Activated naive CD8-positive, alpha-beta T cell treated with anti-CD3 and anti-CD28 coated beads for 36 hours (primary cell): Measurements from ENCODE around the gene LNX1. TPM values are rescaled to one million over a fixed set of nuclear protein-coding genes. Genes with fewer than 3 reads are reported as not detected.

ENCODE experiments used
- DNase-seq: peaks from one replicate; pipeline ENCODE4 v3.0.0; 2021
- H3K27ac Mint-ChIP-seq: one replicate; pipeline ENCODE4 v1.8.0; 2022; ENCODE audit warnings: mild to moderate bottlenecking, moderate library complexity, mixed read lengths
- H3K27me3 Mint-ChIP-seq: one replicate; pipeline ENCODE4 v1.8.0; 2022; ENCODE audit warnings: mild to moderate bottlenecking, mixed read lengths
- H3K36me3 Mint-ChIP-seq: one replicate; pipeline ENCODE4 v1.8.0; 2021; ENCODE audit warnings: mild to moderate bottlenecking, mixed read lengths
- H3K4me1 Mint-ChIP-seq: one replicate; pipeline ENCODE4 v1.8.0; 2021; ENCODE audit warnings: mixed read lengths
- H3K4me3 Mint-ChIP-seq: one replicate; pipeline ENCODE4 v1.8.0; 2022; ENCODE audit warnings: mild to moderate bottlenecking, moderate library complexity, mixed read lengths
- H3K9me3 Mint-ChIP-seq: one replicate; pipeline ENCODE4 v1.8.0; 2022; ENCODE audit warnings: mixed read lengths
- total RNA-seq, 2 experiments: library from RNA; stranded (reverse); gene quantifications; one replicate each; pipeline ENCODE4 v1.2.3, GENCODE V29; 2021

LNX1 gene
- total RNA-seq, 2 experiments from 2014 or later, result not detected

GRCh38 chr4:53515076-53515475 lies 76.2 kb downstream of the LNX1 start:
- H3K36me3 Mint-ChIP-seq, result no peaks in the 10 kb centered on the region
- no peak overlapping the region for H3K4me3 Mint-ChIP-seq
- H3K27ac Mint-ChIP-seq, result no peak overlapping the region
- no peaks in the 10 kb centered on the region for H3K4me1 Mint-ChIP-seq
- peaks cover 12% of the 10 kb centered on the region for H3K27me3 Mint-ChIP-seq
- no peaks in the 10 kb centered on the region for H3K9me3 Mint-ChIP-seq
- no peak for DNase-seq

- H3K27ac Mint-ChIP-seq, result no peak overlapping the region
- H3K36me3 Mint-ChIP-seq, result no peaks in the 10 kb centered on the region
- peaks cover 10% of the 10 kb centered on the region for H3K27me3 Mint-ChIP-seq
- H3K9me3 Mint-ChIP-seq, result no peaks in the 10 kb centered on the region
- no peak overlapping the region for H3K4me3 Mint-ChIP-seq
- no peaks in the 10 kb centered on the region for H3K4me1 Mint-ChIP-seq
- DNase-seq, result no peak
Observed at GRCh38 chr4:53514509-53514908, 76.8 kb downstream of the LNX1 start.

- Mint-ChIP-seq H3K27me3 (peaks cover 10% of the 10 kb centered on the region), H3K9me3 (no peaks in the 10 kb centered on the region), H3K27ac (no peak overlapping the region), H3K4me3 (no peak overlapping the region), H3K36me3 (no peaks in the 10 kb centered on the region), H3K4me1 (no peaks in the 10 kb centered on the region)
- DNase-seq, result no peak
Observed at GRCh38 chr4:53512608-53513007, 78.7 kb downstream of the LNX1 start.

- H3K9me3 Mint-ChIP-seq, result no peaks in the 10 kb centered on the region
- no peaks in the 10 kb centered on the region for H3K36me3 Mint-ChIP-seq
- no peak for DNase-seq
- peaks cover 10% of the 10 kb centered on the region for H3K27me3 Mint-ChIP-seq
- no peaks in the 10 kb centered on the region for H3K4me1 Mint-ChIP-seq
- no peak overlapping the region for H3K4me3 Mint-ChIP-seq
- H3K27ac Mint-ChIP-seq, result no peak overlapping the region
Observed at GRCh38 chr4:53511014-53511413, 80.3 kb downstream of the LNX1 start.

GRCh38 chr4:53510321-53510720 lies 81.0 kb downstream of the LNX1 start:
- no peak for DNase-seq
- Mint-ChIP-seq H3K4me1 (no peaks in the 10 kb centered on the region), H3K9me3 (no peaks in the 10 kb centered on the region), H3K4me3 (no peak overlapping the region), H3K27ac (no peak overlapping the region), H3K36me3 (no peaks in the 10 kb centered on the region), H3K27me3 (peaks cover 10% of the 10 kb centered on the region)

- no peaks in the 10 kb centered on the region for H3K4me1 Mint-ChIP-seq
- no peak for DNase-seq
- no peaks in the 10 kb centered on the region for H3K36me3 Mint-ChIP-seq
- H3K9me3 Mint-ChIP-seq, result no peaks in the 10 kb centered on the region
- no peak overlapping the region for H3K27ac Mint-ChIP-seq
- H3K27me3 Mint-ChIP-seq, result peaks cover 10% of the 10 kb centered on the region
- no peak overlapping the region for H3K4me3 Mint-ChIP-seq
Observed at GRCh38 chr4:53508446-53508845, 82.8 kb downstream of the LNX1 start.

GRCh38 chr4:53507671-53508286 lies 83.5 kb downstream of the LNX1 start:
- no peak for DNase-seq
- no peaks in the 10 kb centered on the region for H3K9me3 Mint-ChIP-seq
- H3K27ac Mint-ChIP-seq, result no peak overlapping the region
- no peaks in the 10 kb centered on the region for H3K4me1 Mint-ChIP-seq
- H3K27me3 Mint-ChIP-seq, result peaks cover 9% of the 10 kb centered on the region
- H3K36me3 Mint-ChIP-seq, result no peaks in the 10 kb centered on the region
- no peak overlapping the region for H3K4me3 Mint-ChIP-seq

GRCh38 chr4:53507058-53507457 lies 84.2 kb downstream of the LNX1 start:
- Mint-ChIP-seq H3K27ac (no peak overlapping the region), H3K4me3 (no peak overlapping the region), H3K9me3 (no peaks in the 10 kb centered on the region), H3K4me1 (no peaks in the 10 kb centered on the region), H3K27me3 (peaks cover 10% of the 10 kb centered on the region), H3K36me3 (no peaks in the 10 kb centered on the region)
- no peak for DNase-seq

GRCh38 chr4:53505947-53506346 lies 85.3 kb downstream of the LNX1 start:
- Mint-ChIP-seq H3K4me1 (no peaks in the 10 kb centered on the region), H3K9me3 (no peaks in the 10 kb centered on the region), H3K27me3 (peaks cover 5% of the 10 kb centered on the region), H3K27ac (no peak overlapping the region), H3K4me3 (no peak overlapping the region), H3K36me3 (no peaks in the 10 kb centered on the region)
- no peak for DNase-seq

GRCh38 chr4:53502094-53502493 lies 89.2 kb downstream of the LNX1 start:
- Mint-ChIP-seq H3K4me1 (no peaks in the 10 kb centered on the region), H3K4me3 (no peak overlapping the region), H3K27me3 (peaks cover 5% of the 10 kb centered on the region), H3K27ac (no peak overlapping the region), H3K9me3 (no peaks in the 10 kb centered on the region), H3K36me3 (no peaks in the 10 kb centered on the region)
- no peak for DNase-seq

- no peaks in the 10 kb centered on the region for H3K36me3 Mint-ChIP-seq
- no peaks in the 10 kb centered on the region for H3K9me3 Mint-ChIP-seq
- peaks cover 5% of the 10 kb centered on the region for H3K27me3 Mint-ChIP-seq
- no peak for DNase-seq
- no peak overlapping the region for H3K4me3 Mint-ChIP-seq
- H3K4me1 Mint-ChIP-seq, result no peaks in the 10 kb centered on the region
- no peak overlapping the region for H3K27ac Mint-ChIP-seq
Observed at GRCh38 chr4:53501561-53501960, 89.7 kb downstream of the LNX1 start.

GRCh38 chr4:53500546-53500945 lies 90.7 kb downstream of the LNX1 start:
- no peaks in the 10 kb centered on the region for H3K36me3 Mint-ChIP-seq
- H3K9me3 Mint-ChIP-seq, result no peaks in the 10 kb centered on the region
- no peak for DNase-seq
- H3K4me3 Mint-ChIP-seq, result no peak overlapping the region
- no peaks in the 10 kb centered on the region for H3K4me1 Mint-ChIP-seq
- peaks cover 5% of the 10 kb centered on the region for H3K27me3 Mint-ChIP-seq
- no peak overlapping the region for H3K27ac Mint-ChIP-seq

- no peaks in the 10 kb centered on the region for H3K36me3 Mint-ChIP-seq
- no peaks in the 10 kb centered on the region for H3K9me3 Mint-ChIP-seq
- DNase-seq, result no peak
- no peak overlapping the region for H3K27ac Mint-ChIP-seq
- H3K4me3 Mint-ChIP-seq, result no peak overlapping the region
- peaks cover 5% of the 10 kb centered on the region for H3K27me3 Mint-ChIP-seq
- H3K4me1 Mint-ChIP-seq, result no peaks in the 10 kb centered on the region
Observed at GRCh38 chr4:53499791-53500190, 91.5 kb downstream of the LNX1 start.

GRCh38 chr4:53498706-53499105 lies 92.6 kb downstream of the LNX1 start:
- Mint-ChIP-seq H3K4me1 (no peaks in the 10 kb centered on the region), H3K9me3 (no peaks in the 10 kb centered on the region), H3K36me3 (no peaks in the 10 kb centered on the region), H3K4me3 (no peak overlapping the region), H3K27me3 (peaks cover 5% of the 10 kb centered on the region), H3K27ac (no peak overlapping the region)
- DNase-seq, result no peak

- Mint-ChIP-seq H3K36me3 (no peaks in the 10 kb centered on the region), H3K4me3 (no peak overlapping the region), H3K9me3 (no peaks in the 10 kb centered on the region), H3K4me1 (no peaks in the 10 kb centered on the region), H3K27ac (no peak overlapping the region), H3K27me3 (no peaks in the 10 kb centered on the region)
- no peak for DNase-seq
Observed at GRCh38 chr4:53497487-53498244, 93.6 kb downstream of the LNX1 start.

GRCh38 chr4:53494851-53495250 lies 96.4 kb downstream of the LNX1 start:
- H3K27ac Mint-ChIP-seq, result no peak overlapping the region
- no peaks in the 10 kb centered on the region for H3K4me1 Mint-ChIP-seq
- no peak overlapping the region for H3K4me3 Mint-ChIP-seq
- H3K27me3 Mint-ChIP-seq, result peaks cover 8% of the 10 kb centered on the region
- no peaks in the 10 kb centered on the region for H3K9me3 Mint-ChIP-seq
- no peak for DNase-seq
- H3K36me3 Mint-ChIP-seq, result no peaks in the 10 kb centered on the region
